Umbilical cord (tissue), 2 donors: ENCODE measurements around the gene NRN1L. TPM values are rescaled to one million over a fixed set of nuclear protein-coding genes. Genes with fewer than 3 reads are reported as not detected.
A peak's percentile ranks its signal among the peaks of the same experiment; 100 is the strongest.

Experiments
- DNase-seq: peaks from one replicate; pipeline ENCODE4 v3.0.0-alpha.2; 2015; ENCODE audit warnings: low spot score
- total RNA-seq: library from RNA; depleted of rRNA; stranded (reverse); fragments of >200 nt; gene quantifications from one replicate; pipeline ENCODE4 v1.2.3, GENCODE V29; 2014; ENCODE audit warnings: low replicate concordance; ENCODE audit not compliant: insufficient read depth

The NRN1L gene
- total RNA-seq, 1 donor from 2014 or later, result not detected

GRCh38 chr16:67934306-67935100, 49.8 kb downstream of the NRN1L start:
- DNase-seq, result no peak

GRCh38 chr16:67935101-67935401, 50.4 kb downstream of the NRN1L start:
- no peak for DNase-seq

- peak; percentile 98 for DNase-seq
Observed at GRCh38 chr16:67935402-67936123, 50.9 kb downstream of the NRN1L start.

Other genes starting within 250 kb of the NRN1L start
- 0.48 TPM for gene CARMIL2, start 239.7 kb upstream of the NRN1L start, total RNA-seq
- gene ACD, start 224.6 kb upstream of the NRN1L start, total RNA-seq, result 11.3 TPM
- 1.9 TPM for gene PARD6A, start 223.9 kb upstream of the NRN1L start, total RNA-seq
- 5.1 TPM for gene ENKD1, start 218.1 kb upstream of the NRN1L start, total RNA-seq
- gene C16orf86, start 218.1 kb upstream of the NRN1L start, total RNA-seq, result 1.7 TPM
- gene GFOD2, start 165.6 kb upstream of the NRN1L start, total RNA-seq, result 14.0 TPM
- 2.4 TPM for gene RANBP10, start 78.3 kb upstream of the NRN1L start, total RNA-seq
- gene TSNAXIP1, start 78.0 kb upstream of the NRN1L start, total RNA-seq, result 0.24 TPM
- gene THAP11, start 42.6 kb upstream of the NRN1L start, total RNA-seq, result 32.3 TPM
- gene NUTF2, start 38.0 kb upstream of the NRN1L start, total RNA-seq, result 112 TPM
- gene CENPT, start 37.2 kb upstream of the NRN1L start, total RNA-seq, result 70.1 TPM
- gene EDC4, start 11.8 kb upstream of the NRN1L start, total RNA-seq, result 79.0 TPM
- gene PSKH1, start 8.4 kb downstream of the NRN1L start, total RNA-seq, result 11.3 TPM
- 0.48 TPM for gene CTRL, start 47.0 kb downstream of the NRN1L start, total RNA-seq
- 29.9 TPM for gene PSMB10, start 52.0 kb downstream of the NRN1L start, total RNA-seq
- 22.1 TPM for gene LCAT, start 59.2 kb downstream of the NRN1L start, total RNA-seq
- gene SLC12A4, start 83.8 kb downstream of the NRN1L start, total RNA-seq, result 40.0 TPM
- not detected for gene DPEP3, start 95.6 kb downstream of the NRN1L start, total RNA-seq
- gene DPEP2, start 114.6 kb downstream of the NRN1L start, total RNA-seq, result 5.1 TPM
- gene DPEP2NB, start 131.0 kb downstream of the NRN1L start, total RNA-seq, result not detected
- 12.3 TPM for gene DDX28, start 138.3 kb downstream of the NRN1L start, total RNA-seq
- 5.8 TPM for gene DUS2, start 138.4 kb downstream of the NRN1L start, total RNA-seq
- 22.6 TPM for gene NFATC3, start 200.5 kb downstream of the NRN1L start, total RNA-seq